Activated CD4-positive, CD25-positive, alpha-beta regulatory T cell treated with anti-CD3 and anti-CD28 coated beads, Interleukin-2, amount 50 U/mL, for 16 hours (primary cell): ENCODE results near the gene TIMM17B.
A peak's percentile ranks its signal among the peaks of the same experiment; 100 is the strongest.

Experiments
- DNase-seq: peaks from one replicate; pipeline ENCODE4 v3.0.0-alpha.2; 2020; ENCODE audit warnings: low read depth, low spot score

The TIMM17B gene

DNA sequence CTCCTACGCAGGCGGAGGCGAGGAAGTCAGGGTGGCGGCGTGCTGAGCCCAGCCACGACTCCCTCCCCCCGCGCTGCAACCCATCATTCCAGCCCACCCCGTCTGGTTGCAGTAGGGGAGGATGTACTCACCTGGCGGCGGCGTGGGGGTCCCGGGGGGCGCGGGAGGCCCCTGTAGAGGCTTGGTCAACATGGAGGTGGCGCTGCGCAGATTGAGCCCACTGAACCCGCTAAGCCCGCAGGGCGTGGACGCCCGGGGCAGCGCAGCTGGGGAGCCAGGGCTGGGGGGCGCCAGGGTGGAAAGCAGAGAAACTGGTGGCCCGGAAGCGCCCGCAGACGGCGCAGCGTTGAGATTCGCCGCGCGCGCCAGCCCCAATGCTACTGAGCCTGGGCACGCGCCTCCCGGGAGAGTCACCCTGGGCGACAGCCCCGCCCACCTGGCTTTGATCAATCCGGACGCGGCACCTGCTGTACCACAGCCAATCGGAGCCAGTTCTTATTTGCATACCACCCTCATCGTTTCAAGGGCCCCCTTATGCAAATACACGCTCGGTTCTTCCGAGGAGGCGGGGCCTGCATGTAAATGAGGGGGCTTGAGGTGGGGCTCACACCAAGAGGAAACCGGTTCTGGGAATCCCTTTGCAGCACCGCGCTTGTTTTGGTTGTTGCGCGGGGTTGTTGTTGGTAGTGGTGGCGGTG is 21.2 kb upstream of the TIMM17B start, which contains the start of gene PIM2:
Gene PIM2, minus strand, starts transcription at position 382 of the 698 bp plus-strand sequence. Its CDS starts 190 bp downstream, at position 192.
- DNase-seq: peak; percentile 84

DNA sequence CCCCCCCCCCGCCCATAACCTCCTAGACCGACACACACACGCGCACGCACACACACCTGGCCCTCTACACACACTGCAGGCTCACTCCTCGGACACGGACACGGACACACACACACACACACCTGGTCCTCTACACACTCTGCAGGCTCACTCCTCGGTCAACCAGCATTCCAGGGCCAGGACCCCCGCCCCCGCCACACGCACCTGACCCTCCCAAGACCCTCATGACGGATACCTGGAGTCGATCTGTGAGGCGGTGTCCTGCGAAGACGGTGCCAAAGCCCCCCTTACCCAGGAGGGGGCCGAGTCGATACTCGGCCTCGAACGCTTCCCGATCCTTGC is 20.7 kb upstream of the TIMM17B start:
- DNase-seq: no peak

DNA sequence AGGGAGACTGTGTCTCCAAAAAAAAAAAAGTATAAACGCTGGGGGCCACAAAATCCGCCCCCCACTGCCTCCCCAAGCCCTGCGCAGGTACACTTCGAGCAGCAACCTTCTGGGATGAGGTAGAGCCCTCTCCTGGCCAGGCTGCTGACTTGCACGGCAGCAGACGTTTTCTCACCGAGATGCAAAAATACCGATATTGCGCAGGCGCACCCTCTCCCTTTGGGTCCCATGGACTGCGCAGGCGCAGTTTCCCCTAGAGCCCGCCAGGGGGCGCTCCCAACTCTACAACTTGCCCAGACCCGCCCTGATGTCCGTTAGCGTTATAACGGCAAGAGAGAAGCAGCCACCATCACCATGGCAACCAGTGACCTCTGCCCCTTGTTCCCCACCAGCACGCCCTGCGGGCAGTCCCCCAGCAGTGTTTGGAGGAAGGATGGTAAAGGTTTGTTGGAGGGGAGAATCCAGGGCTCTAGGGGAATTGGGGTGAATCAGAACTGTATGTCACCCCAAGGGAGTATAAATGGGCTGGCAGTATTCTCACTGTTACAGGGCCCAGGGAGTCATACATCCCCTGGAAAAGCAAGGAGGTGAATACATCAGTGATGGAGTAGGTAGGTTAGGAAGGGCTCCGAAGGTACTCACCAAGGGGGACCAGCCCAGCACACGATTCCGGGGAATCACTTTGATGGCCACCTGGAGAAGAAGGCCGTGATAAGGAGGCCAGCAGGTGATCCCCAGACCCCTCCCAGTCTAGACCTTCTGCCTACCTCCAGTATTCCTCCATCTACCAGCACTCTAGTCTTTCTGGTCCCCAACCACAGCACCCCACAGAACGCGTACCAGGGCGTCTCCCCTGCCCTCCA is 19.8 kb upstream of the TIMM17B start:
- DNase-seq: peak; percentile 76

DNA sequence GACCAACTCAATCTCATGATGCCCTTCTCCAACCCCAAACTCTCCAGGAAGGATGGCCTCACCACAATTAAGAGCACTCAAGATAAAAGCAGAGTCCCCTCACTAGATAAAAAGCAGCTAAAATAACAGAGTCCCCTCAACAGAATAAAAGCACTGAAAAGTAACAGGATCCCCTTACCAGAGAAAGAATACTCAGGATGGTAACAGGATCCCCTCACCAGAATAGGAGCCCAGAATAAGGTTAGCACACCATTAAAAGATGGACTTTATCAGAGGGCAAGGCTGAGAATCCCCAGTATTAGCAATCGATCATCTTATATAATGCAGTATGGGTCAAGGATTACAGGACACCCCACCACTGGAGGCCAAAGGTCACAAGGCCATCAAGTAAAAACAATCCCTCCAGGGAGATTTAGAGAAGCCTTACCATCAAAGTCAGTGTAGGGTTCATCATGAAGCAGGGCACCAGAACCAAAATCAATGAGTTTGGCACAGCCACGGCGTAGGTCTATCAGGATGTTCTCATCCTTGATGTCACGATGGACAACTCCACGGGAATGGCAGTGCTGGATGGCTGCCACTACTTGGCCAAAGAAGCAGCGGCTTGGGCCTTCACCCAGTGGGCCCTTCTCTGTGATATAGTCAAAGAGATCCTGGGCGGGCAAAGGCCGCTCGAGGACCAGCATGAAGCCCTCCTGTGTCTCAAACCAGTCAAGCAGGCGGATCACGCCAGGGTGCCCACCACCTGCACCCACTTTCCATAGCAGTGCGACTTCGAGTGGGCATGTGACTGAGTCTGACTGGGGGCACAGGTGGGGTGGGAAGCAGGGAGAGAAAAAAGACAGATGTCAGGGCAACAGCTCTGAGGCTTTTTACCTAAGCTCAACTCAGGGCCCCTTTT is 17.3 kb upstream of the TIMM17B start:
- DNase-seq: no peak

DNA sequence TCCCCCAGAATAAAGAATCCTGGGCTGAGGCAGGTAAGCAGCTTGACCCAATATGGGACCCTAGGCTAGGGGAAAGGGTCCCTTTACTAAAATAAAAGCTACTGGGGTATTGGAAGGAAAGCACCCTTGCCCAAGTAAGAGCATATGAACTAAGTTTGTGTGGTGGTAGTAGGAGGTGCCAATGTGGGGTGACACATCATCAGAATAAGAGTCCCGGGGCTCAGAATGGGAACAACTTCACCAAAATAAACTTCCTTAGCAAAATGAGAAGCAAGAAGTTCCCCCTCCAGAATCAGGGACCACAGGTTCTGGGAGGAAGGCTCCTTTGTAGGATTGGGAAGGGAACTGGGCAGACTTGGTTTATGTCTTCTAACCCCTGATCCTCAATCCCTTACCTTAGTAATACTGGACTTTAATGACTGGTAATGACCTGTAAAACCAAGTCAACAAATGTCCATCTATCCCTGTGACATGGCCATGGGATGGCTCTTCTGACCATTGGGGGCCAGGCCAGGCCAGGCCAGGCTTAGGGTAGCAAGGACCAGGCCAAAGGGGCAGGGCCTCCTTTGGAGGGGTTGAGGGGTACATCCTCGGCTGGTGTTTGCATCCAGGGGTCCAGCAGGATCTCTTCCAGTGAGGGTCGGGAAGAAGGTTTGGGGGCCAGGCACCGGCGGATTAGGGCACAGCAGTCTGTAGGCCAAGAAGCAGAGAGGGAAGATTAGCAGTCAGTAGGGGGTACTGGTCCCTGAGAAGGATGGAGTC is 16.2 kb upstream of the TIMM17B start:
- DNase-seq: no peak

DNA sequence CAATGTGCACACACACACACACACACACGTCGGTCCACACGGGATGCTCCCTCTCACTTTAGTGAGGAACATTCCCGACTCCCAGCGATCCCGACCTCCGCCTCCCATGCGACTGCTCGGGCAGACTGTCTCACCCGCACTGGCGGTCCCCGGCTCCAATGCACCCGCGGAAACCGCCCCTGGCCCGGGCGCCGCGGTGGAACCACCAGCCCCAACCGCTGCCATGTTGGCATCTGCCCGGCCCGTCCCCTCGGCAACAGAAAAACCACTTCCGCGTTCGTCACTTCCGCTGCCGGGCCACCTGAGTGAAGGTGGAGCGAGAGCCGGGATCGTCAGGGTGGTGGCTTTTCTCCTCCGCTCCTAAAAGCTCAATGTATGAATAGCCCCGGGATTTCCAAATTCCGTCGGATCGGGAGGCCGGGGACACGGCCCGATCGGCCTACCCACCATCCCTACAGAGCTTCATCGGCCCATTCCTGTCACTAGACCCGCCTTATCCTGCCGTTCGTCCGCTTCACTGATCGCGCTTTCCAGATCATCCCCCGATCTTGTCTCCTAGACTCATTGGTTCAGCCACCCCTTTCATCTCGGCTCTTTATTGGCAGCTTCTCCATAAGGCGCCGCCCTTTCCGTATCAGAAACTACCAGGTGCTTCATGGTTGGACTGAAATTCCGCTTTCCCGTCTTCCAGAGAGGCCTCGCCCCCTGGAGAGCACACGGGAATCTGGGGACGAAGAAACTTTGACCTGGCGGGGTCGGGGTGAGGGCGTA is 14.0 kb upstream of the TIMM17B start, which contains the start of gene SLC35A2:
Gene SLC35A2, minus strand, starts transcription at position 235 of the 771 bp plus-strand sequence. Its CDS starts 10 bp downstream, at position 225.
- DNase-seq: peak; percentile 81

DNA sequence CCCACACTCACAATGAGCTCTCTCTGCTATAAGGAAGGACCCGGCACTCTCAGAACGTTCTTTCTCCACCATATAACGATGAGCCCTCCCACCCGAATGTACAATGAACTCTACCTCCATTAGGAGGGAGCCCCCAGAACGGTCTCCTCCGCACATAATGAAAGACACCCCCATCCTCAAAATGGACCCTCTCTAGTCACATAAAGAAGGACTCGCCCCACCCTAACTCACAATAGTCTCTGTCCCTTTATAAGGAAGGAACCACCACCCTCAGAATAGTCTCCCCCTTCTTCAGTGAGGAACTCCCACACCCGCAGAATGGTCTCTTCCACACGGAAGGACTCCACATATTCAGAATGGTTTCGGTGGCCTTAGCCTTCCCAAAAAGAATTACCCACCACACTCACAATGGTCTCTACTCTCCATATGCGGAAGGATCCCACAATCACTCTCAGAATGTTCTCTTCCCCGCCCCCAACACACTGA is 13.4 kb upstream of the TIMM17B start:
- no peak for DNase-seq

DNA sequence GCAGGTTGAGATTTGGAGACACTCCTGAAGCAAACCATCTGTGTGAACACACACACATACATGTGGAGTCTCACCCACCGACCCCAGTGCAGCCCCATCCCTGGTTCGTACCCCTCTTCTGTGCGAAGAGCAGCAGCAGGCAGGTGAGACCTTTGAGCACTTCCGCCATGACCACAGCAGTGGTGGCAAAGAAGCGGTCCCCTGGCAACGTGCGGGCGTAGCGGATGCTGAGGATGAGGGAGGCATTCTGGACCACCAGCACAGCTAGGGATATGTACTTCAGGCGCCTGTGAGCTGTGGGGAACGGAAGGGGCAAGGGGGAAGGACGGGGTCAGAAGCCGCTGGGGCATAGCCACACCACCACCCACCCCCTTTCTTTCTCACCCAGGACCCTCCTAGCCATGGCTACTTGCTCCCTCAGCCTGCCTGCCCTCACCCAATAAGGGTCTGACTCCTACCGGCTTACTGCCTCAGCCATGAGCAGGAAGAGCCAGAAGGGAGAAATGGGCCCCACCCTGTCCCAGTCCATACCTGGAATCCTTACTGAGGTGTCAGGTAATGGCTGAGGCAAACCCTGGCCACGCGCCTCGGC is 12.2 kb upstream of the TIMM17B start:
- no peak for DNase-seq

DNA sequence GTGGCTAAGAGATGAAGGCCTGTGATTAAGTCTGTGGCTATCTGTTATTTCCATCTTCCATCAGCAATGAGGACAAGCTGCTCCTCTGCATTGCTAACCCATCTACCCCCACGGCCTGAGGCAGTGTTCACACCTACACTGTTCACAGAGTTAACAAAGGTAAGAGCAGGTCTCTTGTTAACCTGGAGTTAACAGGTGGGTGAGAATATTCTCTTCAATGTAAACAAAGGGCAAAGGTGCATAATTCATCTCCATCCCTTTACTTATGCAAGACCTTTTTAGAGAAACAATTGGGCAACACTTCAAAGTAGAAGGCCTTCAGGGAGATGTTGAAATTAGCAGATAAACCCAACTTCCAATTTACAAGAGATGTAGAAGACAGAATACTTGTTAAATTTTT is 11.0 kb upstream of the TIMM17B start:
- DNase-seq: no peak

DNA sequence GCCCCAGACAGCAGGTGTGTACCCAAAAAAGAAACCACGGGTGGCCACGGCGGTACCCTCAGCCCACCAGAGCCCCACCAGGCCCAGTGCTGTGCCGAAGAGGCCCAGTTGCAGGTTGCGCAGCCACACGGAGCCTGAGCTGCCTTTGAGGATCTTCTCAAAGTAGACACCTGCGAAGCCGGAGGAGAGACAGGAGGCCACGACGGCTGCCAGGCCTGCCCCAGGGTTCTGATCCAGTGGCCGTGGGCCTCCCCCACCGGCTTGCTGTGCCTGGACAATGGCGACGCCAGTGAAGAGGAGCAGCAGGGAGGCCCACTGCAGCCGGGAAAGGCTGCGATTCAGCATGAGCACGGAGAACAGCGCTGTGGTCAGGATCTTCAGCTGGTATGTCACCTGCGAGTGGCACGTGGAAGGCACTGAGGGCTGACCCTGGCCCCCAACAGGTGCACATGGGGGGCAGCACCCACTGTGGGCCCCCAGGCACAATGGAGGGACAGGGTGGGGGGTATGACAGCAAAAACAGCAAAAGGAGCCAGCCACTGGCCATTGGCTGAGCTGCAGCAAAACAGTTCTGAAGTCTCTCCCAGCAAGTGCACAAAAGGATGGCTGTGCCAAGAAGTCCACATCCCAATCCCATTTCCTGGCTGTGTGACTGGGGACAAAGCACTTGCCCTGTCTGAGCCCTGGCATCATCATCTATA is 7.7 kb upstream of the TIMM17B start:
- no peak for DNase-seq

DNA sequence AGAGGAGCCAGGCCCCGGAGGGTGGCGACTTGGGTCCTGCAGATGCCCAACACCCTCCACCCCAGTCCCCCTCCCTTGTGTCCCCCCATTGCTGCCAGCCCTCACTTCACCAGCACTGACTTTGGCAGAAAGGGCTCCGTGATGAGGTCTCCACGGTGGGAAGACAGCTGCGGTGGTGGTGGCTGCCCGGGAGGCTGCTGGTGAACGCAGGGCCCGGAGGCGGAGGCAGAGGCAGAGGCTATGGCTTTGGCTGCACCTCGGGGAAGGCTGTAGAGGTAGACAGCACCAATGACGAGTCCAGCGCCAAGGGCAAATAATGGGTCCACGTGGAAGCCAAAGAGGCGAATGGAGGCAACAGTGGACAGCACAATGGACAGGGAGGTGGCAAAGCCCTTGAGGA is 7.1 kb upstream of the TIMM17B start:
- DNase-seq: no peak

DNA sequence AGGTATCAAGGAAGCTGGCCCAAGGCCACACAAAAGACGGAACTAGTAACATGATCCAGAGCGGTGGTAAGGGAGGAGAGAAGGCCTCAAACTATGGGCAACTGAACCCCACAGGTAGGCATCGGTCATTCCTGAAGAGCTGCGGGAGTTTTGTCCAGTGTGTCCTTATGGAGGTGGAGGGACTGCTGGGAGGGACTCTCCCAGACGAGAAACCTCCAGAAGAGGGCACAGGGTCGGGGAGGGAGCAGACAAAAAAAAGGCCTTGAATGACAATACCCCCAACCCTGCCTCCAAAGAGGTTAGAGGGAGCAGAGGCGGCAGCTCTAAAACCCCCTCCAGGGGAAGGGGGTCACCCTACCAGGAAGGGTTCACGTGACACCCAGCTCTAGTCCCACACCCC is 6.6 kb upstream of the TIMM17B start:
- DNase-seq: no peak

DNA sequence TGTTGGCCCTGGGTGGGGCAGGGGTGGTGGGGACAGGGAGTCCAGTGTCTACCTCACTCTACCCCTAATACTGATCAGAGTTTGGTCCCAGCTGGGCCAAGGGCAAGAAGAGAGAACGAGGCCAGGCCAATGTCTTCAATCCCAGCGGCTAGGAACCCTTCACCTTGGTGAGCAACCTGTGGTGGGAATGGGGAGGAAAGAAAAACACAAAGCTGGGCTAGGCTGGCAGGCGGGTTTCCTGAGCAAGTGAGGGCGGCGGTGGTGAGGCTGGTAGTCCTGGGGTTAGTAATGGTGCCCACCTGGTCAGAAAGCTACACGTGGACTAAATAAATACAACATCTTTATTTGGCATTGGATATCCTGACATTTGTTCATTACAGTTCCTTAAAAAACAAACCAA is 5.7 kb upstream of the TIMM17B start:
- no peak for DNase-seq

DNA sequence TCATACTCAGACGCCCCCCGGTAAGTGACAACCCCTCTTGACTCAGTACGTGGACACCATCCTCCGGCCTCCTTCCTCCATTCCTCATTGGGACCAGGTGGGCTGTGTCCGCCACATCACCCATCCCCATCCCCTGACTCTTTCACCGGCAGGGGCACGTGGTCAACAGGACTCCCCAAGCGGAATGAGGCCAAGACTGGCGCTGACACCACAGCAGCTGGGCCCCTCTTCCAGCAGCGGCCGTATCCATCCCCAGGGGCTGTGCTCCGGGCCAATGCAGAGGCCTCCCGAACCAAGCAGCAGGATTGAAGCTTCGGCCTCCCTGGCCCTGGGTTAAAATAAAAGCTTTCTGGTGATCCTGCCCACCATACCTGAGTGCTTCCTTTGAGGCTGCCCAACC is 5.2 kb upstream of the TIMM17B start:
- DNase-seq: no peak

DNA sequence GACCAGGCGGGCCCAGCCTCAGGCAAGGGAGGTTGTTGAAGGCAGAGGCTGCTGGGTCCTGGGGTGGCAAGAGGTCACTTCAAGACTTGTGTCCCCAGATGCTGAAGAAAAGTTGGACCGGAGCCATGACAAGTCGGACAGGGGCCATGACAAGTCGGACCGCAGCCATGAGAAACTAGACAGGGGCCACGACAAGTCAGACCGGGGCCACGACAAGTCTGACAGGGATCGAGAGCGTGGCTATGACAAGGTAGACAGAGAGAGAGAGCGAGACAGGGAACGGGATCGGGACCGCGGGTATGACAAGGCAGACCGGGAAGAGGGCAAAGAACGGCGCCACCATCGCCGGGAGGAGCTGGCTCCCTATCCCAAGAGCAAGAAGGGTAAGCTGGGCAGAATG is 4.6 kb upstream of the TIMM17B start:
- no peak for DNase-seq

DNA sequence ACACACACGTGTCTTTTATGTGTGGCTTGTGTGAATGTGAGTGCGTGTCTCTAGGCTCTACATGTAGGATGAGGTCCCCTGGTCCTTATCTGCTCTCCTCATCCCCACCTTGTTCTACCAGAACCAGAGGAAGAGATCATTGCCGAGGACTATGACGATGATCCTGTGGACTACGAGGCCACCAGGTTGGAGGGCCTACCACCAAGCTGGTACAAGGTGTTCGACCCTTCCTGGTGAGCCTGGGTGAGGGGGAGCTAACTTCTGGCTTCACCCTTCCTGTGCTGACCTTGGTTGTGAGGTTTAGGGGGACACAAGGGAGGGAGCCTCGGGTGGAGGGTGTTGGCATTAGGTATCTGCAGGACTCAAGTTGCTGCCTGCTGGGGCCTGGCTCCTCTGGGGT is 3.5 kb upstream of the TIMM17B start:
- DNase-seq: no peak

DNA sequence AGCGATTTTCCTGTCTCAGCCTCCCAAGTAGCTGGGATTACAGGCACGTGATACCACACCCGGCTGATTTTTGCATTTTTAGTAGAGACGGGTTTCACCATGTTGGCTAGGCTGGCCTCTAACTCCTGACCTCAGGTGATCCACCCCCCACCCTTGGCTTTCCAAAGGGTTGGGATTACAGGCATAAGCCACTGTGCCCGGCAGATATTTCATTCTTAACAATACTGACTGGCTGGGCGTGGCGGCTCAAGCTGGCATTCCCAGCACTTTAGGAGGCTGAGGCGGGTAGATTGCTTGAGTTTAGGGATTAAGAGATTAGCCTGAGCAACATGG is 1.5 kb upstream of the TIMM17B start:
- DNase-seq: no peak

DNA sequence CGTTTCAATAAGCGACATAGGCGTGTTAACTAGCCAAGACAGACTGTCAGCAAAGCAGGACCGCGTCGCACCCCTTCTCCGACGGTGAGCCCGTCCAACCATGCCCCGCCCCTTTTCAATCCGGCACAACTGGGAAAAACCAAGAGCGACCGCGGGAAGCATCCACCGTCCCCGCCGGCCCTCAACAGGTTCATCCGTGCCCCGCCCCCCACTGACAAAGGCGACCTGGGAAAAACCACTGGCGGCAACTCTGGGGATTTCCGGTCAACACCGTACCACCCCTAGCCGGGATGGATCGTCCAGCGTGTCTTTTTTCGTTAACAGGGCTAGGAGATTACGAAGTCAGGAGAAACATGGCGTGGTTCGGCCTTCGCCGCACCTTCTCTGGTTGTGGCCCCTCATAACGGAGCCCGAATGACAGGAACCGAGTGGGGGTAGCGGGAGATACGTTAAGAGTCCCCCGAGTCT is 377 bp downstream of the TIMM17B start:
- DNase-seq: no peak

DNA sequence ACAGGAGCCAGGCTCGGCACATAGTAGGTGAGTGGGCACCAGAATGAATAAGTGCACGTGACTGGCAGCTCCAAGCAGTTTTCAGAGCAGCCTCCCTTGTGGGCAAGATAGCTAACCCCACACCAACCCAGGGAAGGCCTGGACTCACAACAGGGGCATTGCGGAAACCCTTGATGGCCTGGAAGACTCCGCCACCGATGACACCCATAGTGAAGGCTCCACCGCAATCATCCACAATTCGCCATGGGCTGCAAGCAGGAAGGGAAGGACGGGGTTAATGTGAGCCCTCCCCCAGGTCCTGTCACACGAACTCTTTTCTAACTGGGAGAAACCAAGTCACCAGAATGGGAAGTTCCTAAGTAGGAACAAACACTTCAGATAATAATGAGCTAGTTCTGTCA is 957 bp downstream of the TIMM17B start:
- DNase-seq: no peak
